ENCODE data around the gene TRAPPC3. TPM values are rescaled to one million over a fixed set of nuclear protein-coding genes. Genes with fewer than 3 reads are reported as not detected.

The TRAPPC3 gene
- total RNA-seq, 1 donor from 2014 or later = 63.6 TPM

DNA sequence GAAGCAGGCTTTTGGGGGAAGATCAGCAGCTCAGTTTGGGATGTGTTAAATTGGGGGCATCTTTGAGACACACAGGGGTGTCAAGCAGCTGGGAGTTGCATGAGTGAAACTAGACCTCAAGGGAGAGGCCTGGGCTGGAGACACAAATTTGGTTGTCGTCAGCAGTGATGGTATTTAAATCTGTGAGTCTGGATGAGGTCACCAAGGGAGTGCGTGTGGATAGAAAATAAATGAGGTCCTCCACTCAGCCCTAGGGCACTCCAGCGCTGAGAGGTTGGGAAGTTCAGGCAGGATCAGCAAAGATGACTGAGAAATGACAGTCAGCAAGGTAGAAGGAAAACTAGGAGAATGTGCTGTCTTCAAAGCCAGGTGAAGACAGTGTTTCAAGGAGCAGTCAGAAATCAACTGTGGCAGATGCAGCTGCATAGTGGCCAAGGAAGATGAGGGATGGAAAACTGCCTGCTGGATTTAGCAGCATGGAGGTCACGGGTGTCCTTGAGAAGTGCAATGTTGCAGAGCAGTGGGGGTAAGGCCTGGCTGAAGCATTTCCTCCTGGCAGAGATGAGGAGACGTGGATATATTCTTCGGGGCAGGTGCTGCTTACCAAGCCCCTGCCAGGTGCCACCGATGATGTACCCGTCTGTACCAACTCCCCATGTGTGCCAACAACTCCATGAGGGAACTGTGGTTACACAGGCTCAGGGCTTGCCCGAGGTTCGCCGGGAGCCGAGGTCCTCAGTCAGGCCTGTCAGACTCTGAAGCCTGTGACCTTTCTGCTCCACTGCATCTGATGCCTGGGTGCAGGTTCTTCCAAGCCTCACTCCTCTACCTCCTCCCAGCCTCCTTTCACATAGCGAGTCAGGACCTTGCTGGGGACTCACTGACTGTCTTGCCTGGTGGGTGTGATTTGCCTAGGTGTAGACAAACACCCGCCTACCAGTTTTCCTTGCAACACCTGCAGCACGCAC lies 17.9 kb upstream of the TRAPPC3 start:
- intact Hi-C loops (cut with micrococcal nuclease) = no loop called here

GRCh38 chr1:36166136-36166535 lies 16.9 kb upstream of the TRAPPC3 start:
- intact Hi-C loops (cut with micrococcal nuclease) = no loop called here

GRCh38 chr1:36165145-36165544 lies 15.9 kb upstream of the TRAPPC3 start:
- intact Hi-C loops (cut with micrococcal nuclease) = no loop called here

DNA sequence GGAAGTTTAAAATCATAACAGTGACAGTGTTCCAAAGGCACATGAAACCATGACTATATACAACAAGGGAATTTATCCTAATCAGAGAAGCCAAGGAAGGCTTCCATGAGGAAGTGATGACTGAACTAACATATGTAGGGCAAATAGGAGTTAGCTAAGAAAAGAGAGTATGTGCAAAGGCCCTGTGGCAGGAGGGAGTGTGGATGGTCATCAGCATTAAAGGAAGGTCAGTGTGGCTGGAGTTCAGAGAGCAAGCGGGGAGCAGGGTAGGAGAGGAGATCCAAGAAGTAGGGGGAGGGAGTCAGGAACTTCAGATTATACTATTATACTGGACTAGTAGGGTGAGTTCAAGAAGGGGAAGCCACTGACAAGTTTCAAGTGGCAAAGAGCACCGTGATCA lies 15.1 kb upstream of the TRAPPC3 start:
- intact Hi-C loops (cut with micrococcal nuclease) = no loop called here

DNA sequence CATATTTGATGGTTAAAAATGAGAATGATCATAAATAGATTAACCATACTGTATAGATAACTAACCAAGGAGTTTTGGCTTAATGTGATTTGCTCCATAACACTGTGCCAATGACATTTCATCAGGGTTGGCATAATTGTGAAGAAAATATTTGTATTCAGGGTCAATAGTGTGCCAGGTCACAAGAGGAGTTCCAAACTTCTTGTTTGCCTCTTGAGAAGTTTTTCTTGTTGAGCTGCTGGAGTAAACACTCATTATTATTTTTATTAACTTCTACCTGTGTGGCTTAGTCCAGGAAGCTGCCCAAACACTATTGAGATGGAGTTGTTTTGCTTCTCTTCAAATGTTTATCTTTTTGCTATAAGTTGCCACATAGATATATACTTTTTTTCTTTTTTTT lies 14.1 kb upstream of the TRAPPC3 start:
- intact Hi-C loops (cut with micrococcal nuclease) = no loop called here

- intact Hi-C loops (cut with micrococcal nuclease) = loop anchor here (1.0 kb wide), 1 partner anchor 13 kb away; the partner anchor contains the start of gene TRAPPC3
These were observed 13.5 kb upstream of the TRAPPC3 start for GRCh38 chr1:36162680-36163239.

DNA sequence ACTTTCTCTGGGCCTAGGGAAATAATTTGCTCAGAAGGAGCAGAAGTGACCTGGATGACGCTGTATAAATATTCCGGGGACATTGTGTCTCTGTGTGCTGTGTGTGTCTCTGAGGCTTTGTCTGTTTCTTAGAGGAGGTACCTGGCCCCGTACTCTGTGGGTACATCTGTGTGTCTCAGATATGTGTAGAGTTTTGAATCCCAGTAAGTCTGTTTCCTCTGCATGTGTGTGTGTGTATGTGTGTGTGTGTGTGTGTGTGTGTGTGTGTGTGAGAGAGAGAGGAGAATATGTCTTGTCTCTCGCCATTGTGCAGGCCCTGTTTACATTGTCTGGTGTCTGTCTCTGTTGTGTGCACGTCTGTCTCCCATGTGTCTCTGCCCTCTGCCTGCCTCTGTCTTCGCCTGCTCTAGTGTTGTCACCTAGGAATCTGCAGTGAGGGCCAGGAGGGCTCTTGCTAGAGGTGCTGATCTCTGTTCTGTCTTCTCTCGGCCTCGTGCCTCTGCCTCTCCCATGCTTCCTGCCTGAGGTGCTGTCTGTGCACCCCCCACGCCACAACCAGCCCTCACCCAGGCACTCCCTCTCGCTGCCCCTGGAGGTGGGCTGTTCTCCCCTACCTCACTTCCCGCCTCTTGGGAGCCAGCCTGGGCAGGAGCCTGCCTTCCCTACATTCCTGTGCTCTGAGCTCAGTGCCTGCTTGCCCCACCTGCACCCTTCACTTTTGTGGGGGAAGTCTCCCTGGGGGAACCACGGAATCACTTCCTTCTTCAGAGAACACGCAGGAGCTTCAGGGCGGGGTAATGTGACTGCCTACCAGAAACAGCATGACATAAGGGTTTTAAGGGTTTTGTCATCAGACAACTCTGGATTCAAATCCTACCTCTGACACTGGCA lies 12.6 kb upstream of the TRAPPC3 start:
- intact Hi-C loops (cut with micrococcal nuclease) = loop anchor here (1.0 kb wide), 2 partner anchors 13 to 123 kb away; partner anchors contain the start of gene TRAPPC3

DNA sequence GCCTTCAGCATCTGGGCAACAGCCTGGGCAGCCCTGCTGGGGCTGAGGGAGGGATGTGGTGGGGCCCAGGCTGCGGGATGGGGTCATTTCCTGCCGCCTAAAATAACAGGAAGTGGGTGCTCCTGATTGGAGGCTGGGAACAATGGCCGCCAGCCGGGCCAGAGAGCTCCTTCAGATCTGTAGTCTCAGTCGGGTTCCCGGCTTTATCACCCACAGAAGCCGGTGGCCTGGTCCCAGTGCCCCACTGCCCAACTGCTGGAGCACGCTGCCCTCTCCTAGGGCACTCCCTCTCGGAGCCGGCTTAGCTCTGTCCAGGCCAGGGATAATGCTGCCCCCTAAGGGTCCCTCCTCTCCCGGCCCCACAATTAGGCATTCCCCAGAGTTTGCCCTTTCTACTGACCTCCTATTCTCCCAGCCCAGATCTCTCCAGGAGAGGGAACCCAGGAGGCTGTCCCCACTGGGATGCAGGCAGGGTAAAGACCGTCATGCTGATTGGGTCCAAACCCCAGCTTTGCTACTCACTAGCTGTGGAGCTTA lies 11.7 kb upstream of the TRAPPC3 start:
- intact Hi-C loops (cut with micrococcal nuclease) = loop anchor here (1.0 kb wide), 1 partner anchor 124 kb away; no protein-coding TSS in a partner anchor

GRCh38 chr1:36160388-36160948 lies 11.2 kb upstream of the TRAPPC3 start:
- intact Hi-C loops (cut with micrococcal nuclease) = no loop called here

DNA sequence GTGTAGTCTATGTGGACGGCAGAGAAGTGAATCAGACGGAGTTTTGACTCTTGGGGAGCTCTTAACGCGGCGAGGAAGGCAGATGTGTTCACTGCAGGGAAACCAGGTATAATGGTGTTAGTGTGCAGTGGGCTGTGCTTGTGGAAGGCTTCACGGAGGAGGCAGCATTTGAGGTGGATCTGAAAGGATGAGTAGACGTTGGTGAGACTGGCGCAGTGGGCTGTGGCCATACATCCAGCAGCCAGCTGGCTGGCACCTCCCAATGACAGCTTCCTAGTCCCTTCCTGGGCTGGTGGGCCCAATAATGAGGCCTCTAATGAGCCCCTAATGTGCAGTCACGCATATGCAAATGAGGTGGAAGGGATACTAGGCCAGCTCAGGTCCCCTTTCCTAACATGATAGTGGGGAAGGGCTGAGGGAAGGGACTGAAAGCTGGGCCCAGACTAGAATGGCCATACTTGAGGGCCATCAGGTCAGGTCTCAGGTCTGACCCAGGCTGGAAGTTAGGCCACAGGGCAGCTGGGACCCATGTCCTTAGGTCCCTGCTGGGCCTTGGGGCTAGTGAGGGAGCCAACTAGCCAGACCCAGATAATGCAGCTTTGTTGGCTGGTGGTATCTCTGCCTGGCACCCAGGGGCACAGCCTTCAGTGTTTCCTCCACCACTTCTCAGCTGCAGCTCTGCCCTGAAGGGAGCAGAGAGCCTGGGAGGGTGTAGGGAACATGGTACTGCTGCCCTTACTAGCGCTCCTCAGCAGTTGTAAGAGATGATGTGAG lies 10.5 kb upstream of the TRAPPC3 start:
- intact Hi-C loops (cut with micrococcal nuclease) = loop anchor here (5.0 kb wide), 1 partner anchor 148 kb away; the partner anchor contains the start of gene SH3D21

DNA sequence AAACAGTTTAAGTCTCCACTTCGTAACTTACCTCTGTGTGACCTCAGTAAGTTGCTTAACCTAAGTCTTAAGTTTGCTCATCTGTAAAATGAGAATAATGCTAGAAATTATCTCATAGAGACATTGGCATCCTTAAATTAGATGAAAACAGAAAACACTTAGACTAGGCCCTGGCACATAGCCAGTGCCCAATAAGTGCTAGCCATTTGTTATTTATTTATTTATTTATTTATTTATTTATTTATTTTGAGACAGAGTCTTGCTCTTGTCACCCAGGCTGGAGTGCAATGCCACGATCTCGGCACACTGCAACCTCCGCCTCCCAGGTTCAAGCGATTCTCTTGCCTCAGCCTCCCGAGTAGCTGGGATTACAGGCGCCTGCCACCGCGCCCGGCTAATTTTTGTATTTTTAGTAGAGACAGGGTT lies 9.6 kb upstream of the TRAPPC3 start:
- intact Hi-C loops (cut with micrococcal nuclease) = loop anchor here (5.0 kb wide), 1 partner anchor 148 kb away; the partner anchor contains the start of gene SH3D21

- intact Hi-C loops (cut with micrococcal nuclease) = loop anchor here (5.0 kb wide), 1 partner anchor 149 kb away; the partner anchor contains the start of gene SH3D21
These were observed 8.9 kb upstream of the TRAPPC3 start for GRCh38 chr1:36157973-36158826.

DNA sequence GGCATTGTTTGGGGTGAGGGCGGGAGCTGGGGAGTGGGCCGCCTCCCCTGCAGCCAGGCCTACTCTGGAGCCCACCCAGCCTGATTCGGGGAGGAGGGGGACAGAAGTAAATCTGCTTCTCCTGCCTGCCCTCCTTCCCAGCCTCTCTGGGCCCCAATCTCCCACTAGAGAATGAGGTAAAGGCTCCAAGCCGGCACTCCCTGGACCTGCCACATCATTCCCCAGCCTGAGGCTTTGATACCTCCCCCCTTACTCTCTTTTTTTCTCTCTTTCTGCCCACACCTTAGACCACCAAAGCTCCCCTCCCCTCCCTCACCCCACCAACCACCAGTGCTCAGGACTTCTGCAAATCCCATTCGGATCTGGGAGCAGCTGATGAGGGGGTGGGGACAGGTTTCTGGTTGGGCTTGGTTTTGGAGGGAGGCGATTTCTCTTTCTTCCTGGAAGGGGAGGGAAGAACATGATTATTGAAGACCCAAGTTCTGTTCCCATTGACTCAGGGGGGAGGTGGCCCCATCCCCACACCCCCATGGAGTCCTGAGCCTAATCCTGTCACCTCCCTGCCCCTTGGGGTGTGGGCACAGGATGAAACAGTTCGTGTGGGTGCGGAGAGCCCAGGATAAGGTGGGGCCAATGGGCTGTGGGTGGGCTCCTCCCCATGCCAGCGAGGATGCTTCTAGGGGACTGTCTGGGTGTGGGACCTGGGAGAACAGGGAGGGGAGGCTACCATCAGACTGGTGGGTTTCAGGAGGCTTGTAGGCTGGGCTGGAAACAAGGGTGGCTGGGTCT lies 8.0 kb upstream of the TRAPPC3 start:
- intact Hi-C loops (cut with micrococcal nuclease) = loop anchor here (5.0 kb wide), 1 partner anchor 150 kb away; the partner anchor contains the start of gene SH3D21

- intact Hi-C loops (cut with micrococcal nuclease) = loop anchor here (5.0 kb wide), 1 partner anchor 151 kb away; the partner anchor contains the start of gene SH3D21
These were observed 7.2 kb upstream of the TRAPPC3 start for GRCh38 chr1:36156329-36157114.

DNA sequence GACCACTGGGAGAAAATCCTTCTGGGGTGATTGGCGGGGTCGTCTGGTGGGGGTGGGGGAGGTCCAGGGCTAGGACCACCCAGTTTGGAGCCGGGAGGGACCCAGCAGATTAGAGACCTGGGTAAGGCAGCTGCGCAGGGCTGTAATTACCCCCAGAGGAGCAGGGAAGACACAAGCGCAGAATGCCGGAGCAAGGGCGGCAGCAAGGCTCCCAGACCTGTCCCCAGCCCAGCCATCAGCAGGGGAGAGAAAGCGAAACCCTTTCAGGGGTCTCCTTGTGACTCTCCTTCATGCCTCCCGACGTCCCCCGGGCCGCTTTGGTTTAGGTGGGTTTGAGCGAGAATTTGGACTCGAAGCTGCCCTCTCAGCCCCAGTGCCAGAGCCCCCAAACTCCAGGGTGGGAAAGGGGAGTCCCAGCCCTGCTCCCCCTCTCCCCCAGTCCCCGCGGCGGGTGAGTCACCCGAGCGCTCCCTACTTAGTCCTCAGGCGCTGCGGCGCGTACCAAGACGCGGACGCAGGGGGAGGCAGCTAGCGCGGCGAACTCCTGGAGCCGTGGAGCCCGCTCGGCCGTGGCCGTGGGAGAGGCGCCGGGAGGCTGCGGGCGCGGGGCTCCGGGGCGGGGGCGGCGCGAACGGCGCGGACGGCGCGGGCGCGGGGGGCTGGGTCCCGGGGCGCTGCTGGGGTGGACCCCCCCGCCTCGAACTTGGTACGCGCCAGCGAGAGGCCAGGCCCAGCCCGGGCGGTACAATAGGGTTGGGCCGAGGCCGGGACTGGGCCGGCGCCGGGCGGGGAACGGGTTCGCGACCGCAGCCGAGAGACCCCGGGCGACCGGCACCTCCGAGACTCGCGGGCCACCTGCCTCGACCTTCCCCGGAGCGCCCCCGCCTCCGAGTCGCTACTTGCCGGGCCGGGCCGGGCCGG lies 6.4 kb upstream of the TRAPPC3 start, which contains the start of gene MAP7D1:
Gene MAP7D1 (plus strand): TSS at position 753 of the 921 bp plus-strand sequence. CDS start 258 bp downstream, outside the sequence.
- intact Hi-C loops (cut with micrococcal nuclease) = loop anchor here (5.0 kb wide), 1 partner anchor 152 kb away; the partner anchor contains the start of gene SH3D21

All from T-helper 2 cell treated with Interferon-gamma antibody and Interleukin-4, amounts not matched to agents 100 ng/mL and 5 ng/mL, for 36 hours (primary cell).